ENCODE results near the gene JPH3.

GRCh38 chr16:87687998-87688529, 85.8 kb downstream of the JPH3 start:
- TF ChIP-seq CTCF (IDR thresholded peaks at IDR 0.05 in 4 of 5, conservative IDR thresholded peaks at IDR 0.05 in 1 of 5): no peak
- no peak for TF ChIP-seq POLR2A (IDR thresholded peaks at IDR 0.05)
